Measurements from ENCODE around the gene SDCCAG8.

GRCh38 chr1:243364330-243364729, 108.5 kb downstream of the SDCCAG8 start:
- TF ChIP-seq CTCF (IDR thresholded peaks at IDR 0.05; ENCODE audit: poor library complexity): no peak
- TF ChIP-seq EZH2 (IDR thresholded peaks at IDR 0.05; ENCODE audit: borderline replicate concordance): no peak
